GM21576 (cell line): ENCODE data around the gene CHST13.

ENCODE experiments used
- ATAC-seq: cut with Tn5 transposase; IDR thresholded peaks from one replicate; pipeline ENCODE4 v1.9.1; 2021; ENCODE audit warnings: mild to moderate bottlenecking, moderate library complexity; ENCODE audit not compliant: unreplicated experiment

The CHST13 gene

GRCh38 chr3:126507886-126508285, 16.1 kb upstream of the CHST13 start:
- no peak for ATAC-seq

- ATAC-seq, result no peak
Measured at GRCh38 chr3:126508564-126508964, 15.4 kb upstream of the CHST13 start.

GRCh38 chr3:126509597-126510307, 14.2 kb upstream of the CHST13 start:
- no peak for ATAC-seq

GRCh38 chr3:126510308-126510910, 13.5 kb upstream of the CHST13 start:
- no peak for ATAC-seq

GRCh38 chr3:126511291-126511690, 12.7 kb upstream of the CHST13 start:
- no peak for ATAC-seq

- ATAC-seq, result no peak
Measured at GRCh38 chr3:126512026-126512425, 11.9 kb upstream of the CHST13 start.

- ATAC-seq, result no peak
Measured at GRCh38 chr3:126512916-126513650, 10.9 kb upstream of the CHST13 start.

- no peak for ATAC-seq
Measured at GRCh38 chr3:126514161-126514560, 9.8 kb upstream of the CHST13 start.

- no peak for ATAC-seq
Measured at GRCh38 chr3:126515066-126515706, 8.8 kb upstream of the CHST13 start.

- no peak for ATAC-seq
Measured at GRCh38 chr3:126516152-126516935, 7.6 kb upstream of the CHST13 start.

GRCh38 chr3:126516936-126517290, 7.0 kb upstream of the CHST13 start:
- ATAC-seq, result no peak

GRCh38 chr3:126517291-126517951, 6.5 kb upstream of the CHST13 start, which contains the start of gene UROC1:
UROC1 (minus strand) TSS chr3:126517773; CDS start chr3:126517719, 54 bp downstream.
- no peak for ATAC-seq

- ATAC-seq, result no peak
Measured at GRCh38 chr3:126517986-126518778, 5.8 kb upstream of the CHST13 start.

- no peak for ATAC-seq
Measured at GRCh38 chr3:126518779-126519177, 5.2 kb upstream of the CHST13 start.

- no peak for ATAC-seq
Measured at GRCh38 chr3:126519506-126520455, 4.2 kb upstream of the CHST13 start.

- ATAC-seq, result no peak
Measured at GRCh38 chr3:126521122-126521891, 2.6 kb upstream of the CHST13 start.

- no peak for ATAC-seq
Measured at GRCh38 chr3:126522363-126522788, 1.6 kb upstream of the CHST13 start.
